Cardiac muscle cell (in vitro differentiated cells and primary cell): ENCODE results near the gene PARP9. TPM values are rescaled to one million over a fixed set of nuclear protein-coding genes. Genes with fewer than 3 reads are reported as not detected.
A peak's percentile ranks its signal among the peaks of the same experiment; 100 is the strongest.

ENCODE experiments used
- DNase-seq, 2 donors: peaks; one replicate each; pipeline versions ENCODE4 v3.0.0 to v3.0.0-alpha.2; 2010 to 2017; ENCODE audit warnings: low read depth in 1 of 2, low spot score in 1 of 2
- H3K27ac ChIP-seq: fragments of 200-600 bp; sonication (generic); 2 replicates; pipeline ENCODE4 v1.5.1; 2016
- H3K27me3 ChIP-seq: fragments of 200-600 bp; sonication (generic); 2 replicates; pipeline ENCODE4 v1.6.0; 2016; ENCODE audit warnings: control low read depth
- H3K36me3 ChIP-seq: fragments of 200-600 bp; sonication (generic); 2 replicates; pipeline ENCODE4 v1.5.1; 2016; ENCODE audit warnings: control low read depth
- H3K4me1 ChIP-seq: fragments of 200-600 bp; sonication (generic); 2 replicates; pipeline ENCODE4 v1.8.1; 2017; ENCODE audit warnings: low read depth, mild to moderate bottlenecking, mixed run types
- H3K4me3 ChIP-seq: fragments of 200-600 bp; sonication (generic); 2 replicates; pipeline ENCODE4 v1.5.1; 2016; ENCODE audit warnings: mild to moderate bottlenecking
- H3K9me3 ChIP-seq: fragments of 200-600 bp; sonication (generic); 2 replicates; pipeline ENCODE4 v1.5.1; 2017; ENCODE audit warnings: low read depth, mild to moderate bottlenecking, control low read depth
- polyA plus RNA-seq: library from polyadenylated mRNA; unstranded; fragments of >200 nt; fragmentation: Nextera tagmentation; extraction: Ambion mirVana; gene quantifications from 2 replicates; pipeline ENCODE4 v1.2.1, GENCODE V29; 2016
- total RNA-seq: library from RNA; depleted of rRNA; stranded (reverse); fragments of >200 nt; gene quantifications from 2 replicates; pipeline ENCODE4 v1.2.3, GENCODE V29; 2016
- TF ChIP-seq, protein P1 (sequence below): IDR thresholded peaks from 2 replicates; pipeline ENCODE4 v1.5.1; 2012; ENCODE audit warnings: low read depth, mild to moderate bottlenecking, low read length

PARP9 gene
- total RNA-seq (0.25 and 0.42 TPM in 2 replicates), polyA plus RNA-seq (0.56 and 0.60 TPM in 2 replicates)

GRCh38 chr3:122564155-122564912 is at the start of gene PARP9, which contains the start of gene DTX3L:
PARP9 (minus strand) TSS chr3:122564300; CDS start chr3:122559620, 4,680 bp downstream.
DTX3L (plus strand) TSS chr3:122564338; CDS start chr3:122564427, 89 bp downstream.
- TF ChIP-seq, protein P1, sequence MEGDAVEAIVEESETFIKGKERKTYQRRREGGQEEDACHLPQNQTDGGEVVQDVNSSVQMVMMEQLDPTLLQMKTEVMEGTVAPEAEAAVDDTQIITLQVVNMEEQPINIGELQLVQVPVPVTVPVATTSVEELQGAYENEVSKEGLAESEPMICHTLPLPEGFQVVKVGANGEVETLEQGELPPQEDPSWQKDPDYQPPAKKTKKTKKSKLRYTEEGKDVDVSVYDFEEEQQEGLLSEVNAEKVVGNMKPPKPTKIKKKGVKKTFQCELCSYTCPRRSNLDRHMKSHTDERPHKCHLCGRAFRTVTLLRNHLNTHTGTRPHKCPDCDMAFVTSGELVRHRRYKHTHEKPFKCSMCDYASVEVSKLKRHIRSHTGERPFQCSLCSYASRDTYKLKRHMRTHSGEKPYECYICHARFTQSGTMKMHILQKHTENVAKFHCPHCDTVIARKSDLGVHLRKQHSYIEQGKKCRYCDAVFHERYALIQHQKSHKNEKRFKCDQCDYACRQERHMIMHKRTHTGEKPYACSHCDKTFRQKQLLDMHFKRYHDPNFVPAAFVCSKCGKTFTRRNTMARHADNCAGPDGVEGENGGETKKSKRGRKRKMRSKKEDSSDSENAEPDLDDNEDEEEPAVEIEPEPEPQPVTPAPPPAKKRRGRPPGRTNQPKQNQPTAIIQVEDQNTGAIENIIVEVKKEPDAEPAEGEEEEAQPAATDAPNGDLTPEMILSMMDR, result no peak
- H3K27ac ChIP-seq, result no peak within 1 kb of the TSS
- peak; percentile 70 to 84 for DNase-seq
- H3K27me3 ChIP-seq, result peaks cover 16% of the 10 kb centered on the region
- no peaks in the 10 kb centered on the region for H3K9me3 ChIP-seq
- no peaks in the 10 kb centered on the region for H3K4me1 ChIP-seq
- peak within 1 kb of the TSS; percentile 24 for H3K4me3 ChIP-seq
- no peaks in the 10 kb centered on the region for H3K36me3 ChIP-seq

GRCh38 chr3:122612696-122613095 is 48.6 kb upstream of the PARP9 start:
- Histone ChIP-seq H3K27me3 (no peaks in the 10 kb centered on the region), H3K27ac (no peak overlapping the region), H3K4me3 (no peak overlapping the region), H3K36me3 (no peaks in the 10 kb centered on the region), H3K4me1 (peaks cover 3% of the 10 kb centered on the region), H3K9me3 (no peaks in the 10 kb centered on the region)
- TF ChIP-seq, protein P1, result no peak
- DNase-seq, result no peak

GRCh38 chr3:122609798-122610559 is 45.9 kb upstream of the PARP9 start:
- Histone ChIP-seq H3K4me3 (no peak overlapping the region), H3K36me3 (no peaks in the 10 kb centered on the region), H3K27me3 (no peaks in the 10 kb centered on the region), H3K4me1 (no peaks in the 10 kb centered on the region), H3K27ac (no peak overlapping the region), H3K9me3 (no peaks in the 10 kb centered on the region)
- peak in 1 of 2 donors; percentile 73 for DNase-seq
- TF ChIP-seq, protein P1, result no peak

DNA sequence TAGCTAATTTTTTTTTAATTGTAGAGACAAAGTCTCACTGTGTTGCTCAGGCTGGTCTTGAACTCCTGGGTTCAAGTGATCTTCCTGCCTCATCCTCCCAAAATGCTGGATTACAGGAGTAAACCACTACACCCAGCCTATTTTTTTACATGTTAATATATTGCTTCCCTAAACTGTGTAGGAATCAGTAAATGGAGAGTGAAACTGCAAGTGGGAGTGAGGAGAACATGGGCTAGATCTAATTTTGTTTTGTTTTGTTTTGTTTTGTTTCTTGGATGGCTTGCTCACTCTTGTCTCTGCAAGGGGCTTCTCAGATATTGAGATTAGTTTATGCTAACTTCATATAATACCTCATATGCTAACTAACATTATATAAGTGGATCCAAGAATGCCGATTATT is 44.8 kb upstream of the PARP9 start:
- Histone ChIP-seq H3K4me1 (no peaks in the 10 kb centered on the region), H3K27me3 (no peaks in the 10 kb centered on the region), H3K36me3 (no peaks in the 10 kb centered on the region), H3K9me3 (no peaks in the 10 kb centered on the region), H3K4me3 (no peak overlapping the region), H3K27ac (no peak overlapping the region)
- DNase-seq, result no peak
- TF ChIP-seq, protein P1, result no peak

DNA sequence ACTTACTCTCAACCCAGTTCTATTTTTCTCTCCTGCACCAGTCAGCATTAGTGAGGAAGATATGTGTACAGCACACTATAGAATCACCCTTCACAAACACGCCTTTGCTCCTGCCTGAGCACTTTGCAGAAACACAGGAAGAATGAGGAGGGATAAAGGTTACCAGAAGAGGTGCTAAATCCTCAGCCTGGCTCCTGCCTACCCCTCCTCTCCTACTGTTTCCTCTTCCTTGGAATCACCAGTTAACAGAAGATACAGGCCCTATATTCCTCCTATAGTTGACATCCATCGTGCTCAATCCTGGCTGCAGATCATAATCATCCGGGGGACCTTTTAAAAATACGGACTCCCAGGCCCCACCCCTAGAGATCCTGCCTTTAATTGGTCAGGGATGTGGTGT is 42.2 kb upstream of the PARP9 start:
- TF ChIP-seq, protein P1, result no peak
- Histone ChIP-seq H3K27me3 (no peaks in the 10 kb centered on the region), H3K4me3 (no peak overlapping the region), H3K4me1 (no peaks in the 10 kb centered on the region), H3K27ac (no peak overlapping the region), H3K9me3 (no peaks in the 10 kb centered on the region), H3K36me3 (no peaks in the 10 kb centered on the region)
- DNase-seq, result no peak
